Caco-2 (cell line): ENCODE results near the gene IL5. TPM values are rescaled to one million over a fixed set of nuclear protein-coding genes. Genes with fewer than 3 reads are reported as not detected.

Experiments used
- BruUV-seq: library from RNA; stranded (reverse); fragments of 400-500 nt; replicated peaks from 2 replicates; lab custom pipeline; 2021; lab: Mats Ljungman, UMichigan
- CTCF ChIA-PET: fragments of 300-600 bp; sonication (Branson Sonifier 250); formaldehyde crosslinking; loops from one replicate; lab custom pipeline; 2022; ENCODE audit warnings: antibody characterized with exemption; lab: Charles Lee
- POLR2A ChIA-PET: fragments of 300-600 bp; sonication (Branson Sonifier 250); formaldehyde crosslinking; loops from one replicate; lab custom pipeline; 2022; ENCODE audit warnings: antibody characterized with exemption; lab: Charles Lee
- DNase-seq, 2 experiments: peaks; one replicate each; pipeline versions ENCODE4 v3.0.0 to v3.0.0-alpha.2; 2020 to 2022
- H3K27me3 ChIP-seq: replicated peaks from 2 replicates; pipeline ENCODE4 v1.6.0; 2011; ENCODE audit warnings: low read length; ENCODE audit not compliant: control insufficient read depth, insufficient read depth
- H3K36me3 ChIP-seq: 2 replicates; pipeline ENCODE4 v1.5.1; 2011; ENCODE audit warnings: low read length; ENCODE audit not compliant: control insufficient read depth, insufficient read depth
- H3K4me1 ChIP-seq: fragments of 250-450 bp; sonication (Bioruptor Pico); 2 replicates; pipeline ENCODE4 v1.5.1; 2020; ENCODE audit warnings: mild to moderate bottlenecking
- H3K4me3 ChIP-seq: 2 replicates; pipeline ENCODE4 v1.5.1; 2011; ENCODE audit warnings: low read depth, mild to moderate bottlenecking, control low read depth, low read length
- H3K9me3 ChIP-seq: fragments of 250-450 bp; sonication (Bioruptor Pico); 2 replicates; pipeline ENCODE4 v1.5.1; 2020; ENCODE audit warnings: mild to moderate bottlenecking, moderate library complexity
- H3K27ac Mint-ChIP-seq: one replicate; pipeline ENCODE4 v1.8.0; 2022; ENCODE audit warnings: mixed read lengths; ENCODE audit not compliant: unreplicated experiment
- H3K27me3 Mint-ChIP-seq: one replicate; pipeline ENCODE4 v1.8.0; 2022; ENCODE audit warnings: mixed read lengths; ENCODE audit not compliant: insufficient read depth, unreplicated experiment
- H3K36me3 Mint-ChIP-seq: one replicate; pipeline ENCODE4 v1.8.0; 2022; ENCODE audit warnings: mild to moderate bottlenecking, mixed read lengths; ENCODE audit not compliant: insufficient read depth, unreplicated experiment
- H3K4me1 Mint-ChIP-seq: one replicate; pipeline ENCODE4 v1.8.0; 2022; ENCODE audit warnings: low read depth, mixed read lengths; ENCODE audit not compliant: unreplicated experiment
- H3K4me3 Mint-ChIP-seq: one replicate; pipeline ENCODE4 v1.8.0; 2022; ENCODE audit warnings: mild to moderate bottlenecking, moderate library complexity, mixed read lengths; ENCODE audit not compliant: unreplicated experiment
- H3K9me3 Mint-ChIP-seq: one replicate; pipeline ENCODE4 v1.8.0; 2022; ENCODE audit warnings: mixed read lengths; ENCODE audit not compliant: unreplicated experiment
- intact Hi-C: fragments of 100-400 bp; cut with micrococcal nuclease; formaldehyde crosslinking; loops from one replicate; pipeline ENCODE4 v1.10.0; 2022; ENCODE audit not compliant: unreplicated experiment
- total RNA-seq: library from RNA; stranded (reverse); gene quantifications from 2 replicates; pipeline ENCODE4 v1.2.3, GENCODE V29; 2022
- TF ChIP-seq, protein P1 (sequence below), 2 experiments: fragments of 200-600 bp in 1 of 2; IDR thresholded peaks; 1 replicate in 1 of 2; 2 replicates in 1 of 2; pipeline versions ENCODE4 v1.5.1 to v1.8.0; 2011 to 2022; ENCODE audit warnings: antibody characterized with exemption in 1 of 2, control low read depth in 1 of 2, inconsistent platforms in 1 of 2, low read depth in 1 of 2, low read length in 1 of 2, mild to moderate bottlenecking in 1 of 2, moderate library complexity in 1 of 2; ENCODE audit not compliant: insufficient read depth in 1 of 2, severe bottlenecking in 1 of 2, unreplicated experiment in 1 of 2

Gene IL5
- total RNA-seq, 1 experiment from 2014 or later, result not detected

DNA sequence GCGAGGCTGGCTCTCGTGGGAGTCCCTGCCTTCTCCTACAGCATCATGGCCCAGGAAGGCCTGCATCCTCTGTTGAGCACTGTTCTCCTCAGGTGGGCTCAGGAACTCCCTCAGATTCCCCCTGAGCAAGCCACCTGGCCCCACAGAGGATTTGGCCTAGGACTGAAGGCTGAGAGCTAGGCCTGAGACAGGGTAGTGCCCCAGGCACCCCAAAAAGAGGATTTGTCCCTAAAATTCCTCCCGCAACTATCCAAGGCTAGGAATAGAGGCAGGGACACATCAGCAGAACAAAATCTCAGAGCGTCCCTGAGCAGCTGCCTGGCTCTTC is 41.7 kb downstream of the IL5 start:
- Histone ChIP-seq H3K36me3 (no peaks in the 10 kb centered on the region), H3K9me3 (no peaks in the 10 kb centered on the region), H3K4me1 (peaks cover 54% of the 10 kb centered on the region), H3K4me3 (no peak overlapping the region), H3K27me3 (no peaks in the 10 kb centered on the region)
- DNase-seq, result no peak
- TF ChIP-seq, protein P1, sequence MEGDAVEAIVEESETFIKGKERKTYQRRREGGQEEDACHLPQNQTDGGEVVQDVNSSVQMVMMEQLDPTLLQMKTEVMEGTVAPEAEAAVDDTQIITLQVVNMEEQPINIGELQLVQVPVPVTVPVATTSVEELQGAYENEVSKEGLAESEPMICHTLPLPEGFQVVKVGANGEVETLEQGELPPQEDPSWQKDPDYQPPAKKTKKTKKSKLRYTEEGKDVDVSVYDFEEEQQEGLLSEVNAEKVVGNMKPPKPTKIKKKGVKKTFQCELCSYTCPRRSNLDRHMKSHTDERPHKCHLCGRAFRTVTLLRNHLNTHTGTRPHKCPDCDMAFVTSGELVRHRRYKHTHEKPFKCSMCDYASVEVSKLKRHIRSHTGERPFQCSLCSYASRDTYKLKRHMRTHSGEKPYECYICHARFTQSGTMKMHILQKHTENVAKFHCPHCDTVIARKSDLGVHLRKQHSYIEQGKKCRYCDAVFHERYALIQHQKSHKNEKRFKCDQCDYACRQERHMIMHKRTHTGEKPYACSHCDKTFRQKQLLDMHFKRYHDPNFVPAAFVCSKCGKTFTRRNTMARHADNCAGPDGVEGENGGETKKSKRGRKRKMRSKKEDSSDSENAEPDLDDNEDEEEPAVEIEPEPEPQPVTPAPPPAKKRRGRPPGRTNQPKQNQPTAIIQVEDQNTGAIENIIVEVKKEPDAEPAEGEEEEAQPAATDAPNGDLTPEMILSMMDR (IDR thresholded peaks at IDR 0.05; ENCODE audit: insufficient read depth in 1 of 2, low read depth in 1 of 2, low read length in 1 of 2, severe bottlenecking in 1 of 2, unreplicated experiment in 1 of 2), result no peak
- intact Hi-C loops, result loop anchor here (1.0 kb wide), 3 partner anchors 82 to 311 kb away; no protein-coding TSS in a partner anchor
- H3K4me1 Mint-ChIP-seq, result peaks cover 36% of the 10 kb centered on the region
- no TSS peak for BruUV-seq
- CTCF ChIA-PET, result interaction anchor here (1.0 to 2.2 kb wide), 9 partner anchors 11 to 274 kb away, joined by 3 to 14 read pairs (median 4); partner anchors contain the start of genes IRF1, P4HA2 and SLC22A4
- POLR2A ChIA-PET, result no interaction called here
- H3K9me3 Mint-ChIP-seq, result no peaks in the 10 kb centered on the region
- H3K27ac Mint-ChIP-seq, result peak overlapping the region; percentile 39
- H3K27me3 Mint-ChIP-seq, result no peaks in the 10 kb centered on the region
- H3K4me3 Mint-ChIP-seq, result no peak overlapping the region
- peaks cover 3% of the 10 kb centered on the region for H3K36me3 Mint-ChIP-seq

DNA sequence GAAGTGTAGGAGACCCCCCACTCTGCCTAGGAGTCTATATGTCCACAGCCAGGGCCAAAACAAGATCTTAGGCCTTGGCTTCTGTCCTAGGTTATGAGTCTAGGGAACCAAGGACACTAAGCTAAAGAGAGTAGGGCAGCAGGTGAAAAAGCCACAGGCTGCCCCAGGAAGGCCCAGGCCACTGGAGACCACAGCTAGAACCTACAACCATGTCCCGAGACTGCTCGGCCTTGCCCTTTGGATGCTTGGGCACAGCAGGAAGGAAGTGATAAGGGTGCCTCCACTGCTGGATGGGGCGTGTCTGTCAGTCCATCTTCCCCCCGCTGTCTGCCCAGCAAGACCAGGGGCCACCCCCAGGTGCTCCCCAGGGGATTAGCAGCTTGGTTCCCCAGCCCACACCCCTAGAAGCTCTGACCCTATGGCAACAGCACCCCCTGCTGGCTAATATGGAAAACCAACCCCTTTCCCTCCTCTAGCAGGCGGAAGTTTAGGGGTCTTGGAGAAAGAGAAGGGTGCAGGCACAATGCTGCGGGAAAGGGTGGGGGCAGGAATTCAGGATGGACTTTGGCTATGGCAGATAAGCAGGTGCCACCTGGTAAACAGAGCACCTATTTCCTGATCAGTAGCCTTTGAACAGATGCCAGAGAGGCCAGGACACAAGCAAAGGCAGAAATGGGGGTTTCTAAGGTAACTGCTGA is 42.2 kb downstream of the IL5 start:
- DNase-seq, result peak; percentile 70
- BruUV-seq, result no TSS peak
- intact Hi-C loops, result loop anchor here (1.0 kb wide), 3 partner anchors 82 to 311 kb away; no protein-coding TSS in a partner anchor
- Histone ChIP-seq H3K36me3 (no peaks in the 10 kb centered on the region), H3K4me1 (peaks cover 54% of the 10 kb centered on the region), H3K4me3 (no peak overlapping the region), H3K27me3 (no peaks in the 10 kb centered on the region), H3K9me3 (no peaks in the 10 kb centered on the region)
- ChIA-PET POLR2A (no interaction called here), CTCF (interaction anchor here (0.5 to 2.2 kb wide), 19 partner anchors 11 to 327 kb away, joined by 3 to 10 read pairs (median 3); partner anchors contain the start of genes IRF1, P4HA2 and SLC22A4)
- H3K4me3 Mint-ChIP-seq, result no peak overlapping the region
- no peaks in the 10 kb centered on the region for H3K27me3 Mint-ChIP-seq
- peaks cover 8% of the 10 kb centered on the region for H3K36me3 Mint-ChIP-seq
- peak overlapping the region; percentile 39 for H3K27ac Mint-ChIP-seq
- peaks cover 35% of the 10 kb centered on the region for H3K4me1 Mint-ChIP-seq
- TF ChIP-seq, protein P1 (IDR thresholded peaks at IDR 0.05; ENCODE audit: insufficient read depth in 1 of 2, low read depth in 1 of 2, low read length in 1 of 2, severe bottlenecking in 1 of 2, unreplicated experiment in 1 of 2), result peak; percentile 75 to 88
- H3K9me3 Mint-ChIP-seq, result no peaks in the 10 kb centered on the region

DNA sequence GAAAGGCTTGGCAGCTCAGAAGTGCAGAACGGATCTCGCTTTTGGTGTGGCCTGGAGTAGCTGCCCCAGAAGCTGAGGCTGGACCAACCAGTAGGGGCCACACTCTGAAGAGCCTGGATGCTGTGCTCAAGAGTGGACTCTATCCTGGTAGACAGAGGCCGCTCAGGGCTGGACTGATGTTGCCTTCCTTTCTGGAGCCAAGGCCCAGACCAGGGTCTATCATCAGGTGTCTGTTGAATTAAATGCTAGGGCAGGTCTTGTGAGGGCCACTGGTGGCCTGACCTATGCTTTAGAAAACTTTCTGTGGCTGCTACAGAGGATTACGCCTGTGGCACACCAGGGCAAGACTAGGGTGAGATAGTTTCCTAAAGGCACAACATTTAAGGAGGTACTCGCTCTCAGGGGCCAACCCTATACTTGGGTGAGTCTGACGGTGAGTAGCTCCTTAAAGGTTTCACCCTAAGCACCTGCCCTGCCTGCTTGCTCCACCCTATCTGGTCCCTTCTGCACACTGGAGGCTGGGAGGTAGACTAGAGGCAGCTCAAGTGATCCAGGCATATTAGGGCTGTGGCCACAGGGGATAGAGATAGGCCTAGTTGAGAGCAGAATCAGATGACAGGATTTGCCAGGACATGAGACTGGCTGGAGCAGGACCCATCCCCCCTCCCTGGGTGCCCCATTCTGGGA is 42.9 kb downstream of the IL5 start:
- H3K36me3 ChIP-seq, result no peaks in the 10 kb centered on the region
- no peaks in the 10 kb centered on the region for H3K27me3 Mint-ChIP-seq
- H3K27me3 ChIP-seq, result no peaks in the 10 kb centered on the region
- intact Hi-C loops, result no loop called here
- H3K4me3 Mint-ChIP-seq, result no peak overlapping the region
- no peaks in the 10 kb centered on the region for H3K9me3 Mint-ChIP-seq
- no peaks in the 10 kb centered on the region for H3K9me3 ChIP-seq
- H3K27ac Mint-ChIP-seq, result peak overlapping the region; percentile 39
- H3K4me1 ChIP-seq, result peaks cover 50% of the 10 kb centered on the region
- BruUV-seq, result no TSS peak
- H3K36me3 Mint-ChIP-seq, result peaks cover 8% of the 10 kb centered on the region
- POLR2A ChIA-PET, result interaction anchor here (1.0 kb wide), 1 partner anchor 10 kb away, joined by 3 read pairs; the partner anchor contains the start of gene IRF1
- TF ChIP-seq, protein P1 (IDR thresholded peaks at IDR 0.05; ENCODE audit: insufficient read depth in 1 of 2, low read depth in 1 of 2, low read length in 1 of 2, severe bottlenecking in 1 of 2, unreplicated experiment in 1 of 2), result no peak
- CTCF ChIA-PET, result interaction anchor here (0.5 to 2.2 kb wide), 20 partner anchors 10 to 328 kb away, joined by 3 to 10 read pairs (median 4); partner anchors contain the start of genes IRF1, P4HA2 and SLC22A4
- no peak overlapping the region for H3K4me3 ChIP-seq
- DNase-seq, result no peak
- peaks cover 29% of the 10 kb centered on the region for H3K4me1 Mint-ChIP-seq
